Type B pancreatic cell (in vitro differentiated cells): ENCODE data around the gene MPV17L2. TPM values are rescaled to one million over a fixed set of nuclear protein-coding genes. Genes with fewer than 3 reads are reported as not detected.

ENCODE experiments used
- DNase-seq: peaks from one replicate; pipeline ENCODE4 v3.0.0; 2021; ENCODE audit warnings: mixed read lengths; ENCODE audit not compliant: unreplicated experiment; ENCODE audit errors: extremely low spot score
- H3K27ac Mint-ChIP-seq: 2 replicates; pipeline ENCODE4 v1.8.0; 2021; ENCODE audit warnings: mild to moderate bottlenecking, mixed read lengths
- H3K27me3 Mint-ChIP-seq: 2 replicates; pipeline ENCODE4 v1.8.0; 2021; ENCODE audit warnings: mixed read lengths
- H3K36me3 Mint-ChIP-seq: 2 replicates; pipeline ENCODE4 v1.8.0; 2021; ENCODE audit warnings: mixed read lengths
- H3K4me1 Mint-ChIP-seq: one replicate; pipeline ENCODE4 v1.8.0; 2021; ENCODE audit warnings: mixed read lengths; ENCODE audit not compliant: unreplicated experiment
- H3K4me3 Mint-ChIP-seq: 2 replicates; pipeline ENCODE4 v1.8.0; 2021; ENCODE audit warnings: mild to moderate bottlenecking, mixed read lengths
- H3K9me3 Mint-ChIP-seq: 2 replicates; pipeline ENCODE4 v1.8.0; 2021; ENCODE audit warnings: mixed read lengths
- CTCF ChIP-seq: fragments of 200-600 bp; sonication (generic); conservative IDR thresholded peaks from 2 replicates; pipeline ENCODE4 v1.5.0; 2021; ENCODE audit warnings: antibody characterized with exemption, mild to moderate bottlenecking
- total RNA-seq: library from RNA; stranded (reverse); gene quantifications from 2 replicates; pipeline ENCODE4 v1.2.1, GENCODE V29; 2021; ENCODE audit warnings: low replicate concordance

Gene MPV17L2
- total RNA-seq, 1 donor from 2014 or later, result 11.6 TPM

DNA sequence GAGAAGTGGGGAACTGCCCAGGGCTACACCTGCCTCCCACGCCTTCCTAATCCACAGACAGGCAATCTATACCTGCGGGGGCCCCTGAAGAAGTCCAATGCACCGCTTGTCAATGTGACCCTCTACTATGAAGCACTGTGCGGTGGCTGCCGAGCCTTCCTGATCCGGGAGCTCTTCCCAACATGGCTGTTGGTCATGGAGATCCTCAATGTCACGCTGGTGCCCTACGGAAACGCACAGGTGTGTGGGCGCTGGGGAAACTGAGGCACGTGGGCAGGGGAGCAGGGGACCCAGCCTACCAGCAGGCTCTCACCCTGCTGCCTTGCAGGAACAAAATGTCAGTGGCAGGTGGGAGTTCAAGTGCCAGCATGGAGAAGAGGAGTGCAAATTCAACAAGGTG lies 18.0 kb upstream of the MPV17L2 start:
- no peak overlapping the region for H3K4me3 Mint-ChIP-seq
- H3K27me3 Mint-ChIP-seq, result peaks cover 33% of the 10 kb centered on the region
- no peak overlapping the region for H3K27ac Mint-ChIP-seq
- TF ChIP-seq CTCF, result no peak
- DNase-seq, result no peak
- no peaks in the 10 kb centered on the region for H3K9me3 Mint-ChIP-seq
- H3K4me1 Mint-ChIP-seq, result peaks cover 4% of the 10 kb centered on the region
- peaks cover 3% of the 10 kb centered on the region for H3K36me3 Mint-ChIP-seq

DNA sequence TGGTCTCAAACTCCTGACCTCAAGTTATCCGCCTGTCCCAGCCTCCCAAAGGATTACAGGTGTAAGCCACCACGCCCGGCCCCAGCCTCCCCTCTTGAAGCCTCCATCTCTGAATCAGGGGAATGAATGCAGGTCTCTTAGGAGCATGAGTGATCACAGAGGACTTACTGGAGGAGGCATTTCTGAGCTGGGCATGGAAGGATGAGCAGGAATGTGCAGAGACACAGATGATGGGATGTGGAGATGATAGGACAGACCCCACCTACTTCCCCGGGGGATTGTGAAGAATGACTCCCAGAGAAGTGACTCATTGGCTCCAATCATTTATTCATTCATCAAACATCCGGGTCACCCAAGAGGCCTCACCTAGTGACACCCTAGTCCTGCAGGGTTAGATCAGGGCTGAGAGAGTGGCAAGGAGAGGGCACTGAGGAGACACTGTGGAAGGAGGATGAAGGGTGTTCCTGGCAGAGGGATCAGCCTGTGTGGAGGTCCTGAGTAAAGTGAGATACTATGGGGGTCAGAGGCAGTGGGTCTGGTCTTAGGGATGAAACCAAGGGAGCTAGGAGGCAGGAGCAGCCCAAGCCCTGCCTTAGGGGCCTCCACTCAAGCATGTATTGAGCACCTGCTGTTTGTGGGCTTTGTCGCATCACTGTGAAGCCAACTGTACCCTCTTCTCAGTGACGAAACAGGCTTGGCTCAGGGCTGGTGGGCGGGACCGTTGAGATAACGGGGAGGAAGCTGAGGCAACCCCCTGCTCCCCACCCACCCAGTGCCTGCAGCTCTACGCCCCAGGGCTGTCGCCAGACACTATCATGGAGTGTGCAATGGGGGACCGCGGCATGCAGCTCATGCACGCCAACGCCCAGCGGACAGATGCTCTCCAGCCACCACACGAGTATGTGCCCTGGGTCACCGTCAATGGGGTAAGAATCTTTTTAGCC lies 16.4 kb upstream of the MPV17L2 start:
- Mint-ChIP-seq H3K27me3 (peaks cover 34% of the 10 kb centered on the region), H3K27ac (no peak overlapping the region), H3K9me3 (no peaks in the 10 kb centered on the region), H3K36me3 (peaks cover 2% of the 10 kb centered on the region), H3K4me3 (no peak overlapping the region), H3K4me1 (peaks cover 4% of the 10 kb centered on the region)
- no peak for TF ChIP-seq CTCF
- DNase-seq, result no peak

DNA sequence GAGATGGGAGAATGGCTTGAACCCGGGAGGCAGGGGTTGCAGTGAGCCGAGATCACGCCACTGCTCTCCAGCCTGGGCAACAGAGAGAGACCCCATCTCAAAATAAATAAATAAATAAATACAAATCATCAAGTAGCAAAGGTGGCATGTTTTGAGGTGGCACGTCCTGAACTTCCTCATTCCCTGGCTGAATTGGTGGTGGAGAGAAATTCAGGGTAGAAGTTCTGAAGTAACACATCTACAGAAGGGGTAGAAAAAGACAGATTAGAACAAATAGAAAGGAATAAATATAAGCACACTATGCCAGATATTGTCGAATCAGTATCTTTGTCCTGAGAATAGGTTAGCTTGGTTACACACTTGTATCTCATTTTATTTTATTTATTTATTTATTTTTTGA lies 13.1 kb upstream of the MPV17L2 start:
- Mint-ChIP-seq H3K36me3 (no peaks in the 10 kb centered on the region), H3K9me3 (no peaks in the 10 kb centered on the region), H3K4me3 (no peak overlapping the region), H3K27ac (no peak overlapping the region), H3K27me3 (peaks cover 24% of the 10 kb centered on the region), H3K4me1 (no peaks in the 10 kb centered on the region)
- TF ChIP-seq CTCF, result no peak
- DNase-seq, result no peak

- no peak for DNase-seq
- TF ChIP-seq CTCF, result no peak
- H3K9me3 Mint-ChIP-seq, result no peaks in the 10 kb centered on the region
- no peaks in the 10 kb centered on the region for H3K36me3 Mint-ChIP-seq
- H3K4me1 Mint-ChIP-seq, result no peaks in the 10 kb centered on the region
- H3K27me3 Mint-ChIP-seq, result peaks cover 11% of the 10 kb centered on the region
- no peak overlapping the region for H3K27ac Mint-ChIP-seq
- no peak overlapping the region for H3K4me3 Mint-ChIP-seq
Observed at GRCh38 chr19:18183529-18183928, 9.5 kb upstream of the MPV17L2 start.

- Mint-ChIP-seq H3K4me3 (no peak overlapping the region), H3K9me3 (no peaks in the 10 kb centered on the region), H3K27ac (no peak overlapping the region), H3K4me1 (no peaks in the 10 kb centered on the region), H3K27me3 (peaks cover 7% of the 10 kb centered on the region), H3K36me3 (no peaks in the 10 kb centered on the region)
- no peak for DNase-seq
- no peak for TF ChIP-seq CTCF
Observed at GRCh38 chr19:18185538-18185937, 7.5 kb upstream of the MPV17L2 start.
